HG02852 (cell line): ENCODE data around the gene NIPA2.

Experiments used
- ATAC-seq: cut with Tn5 transposase; IDR thresholded peaks from one replicate; pipeline ENCODE4 v1.9.1; 2021; ENCODE audit warnings: mild to moderate bottlenecking, moderate library complexity; ENCODE audit not compliant: unreplicated experiment

The NIPA2 gene

DNA sequence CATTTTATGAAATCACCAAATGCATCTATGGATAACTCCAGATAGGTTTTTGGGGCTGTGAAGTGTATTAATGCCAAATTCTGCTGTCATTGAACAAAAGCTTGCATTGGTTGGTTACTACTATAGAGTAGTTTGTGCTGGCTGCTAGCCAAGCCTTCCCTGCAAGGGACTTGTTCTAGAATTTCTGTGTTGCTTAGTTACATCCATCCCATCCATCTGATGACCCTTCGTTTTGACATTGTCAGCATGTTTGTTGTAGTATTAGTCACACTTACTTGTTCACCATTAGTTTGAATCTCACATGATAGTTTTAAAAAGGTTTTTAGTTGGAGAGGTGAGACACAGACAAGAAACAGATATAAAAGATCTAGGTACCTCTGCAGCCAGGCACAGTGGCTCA, 7.0 kb upstream of the NIPA2 start:
- ATAC-seq, result no peak

DNA sequence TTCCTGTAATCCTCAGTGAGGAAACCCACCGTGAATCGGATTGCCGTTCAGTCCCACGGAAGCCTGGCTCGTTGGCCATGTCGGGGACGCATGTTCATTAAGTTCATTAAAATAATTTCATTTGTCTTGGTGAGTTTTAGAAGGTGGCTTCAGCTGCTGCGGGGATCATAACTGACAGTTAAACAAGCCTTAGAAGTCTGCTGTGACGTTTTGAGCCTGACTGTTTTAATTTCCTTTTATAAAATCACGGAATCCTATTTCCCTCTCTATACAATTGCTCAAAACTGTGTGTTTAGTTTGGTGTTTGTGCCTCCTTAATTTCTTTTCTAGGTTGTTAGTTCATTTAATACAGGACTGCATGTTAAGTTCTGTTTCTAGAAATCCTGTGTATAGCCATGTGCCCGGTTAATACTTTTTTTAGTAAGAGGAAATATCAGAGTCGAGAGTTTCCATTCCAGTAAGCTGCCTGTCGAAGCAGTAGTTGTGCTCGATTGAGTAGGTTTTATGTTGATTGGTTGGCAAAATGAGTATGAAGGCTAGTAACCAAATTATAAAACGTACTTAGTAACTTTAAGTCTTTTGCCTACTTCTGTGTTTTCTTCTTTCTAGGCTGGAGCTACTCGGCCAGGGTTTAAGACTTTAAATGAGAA, 705 bp downstream of the NIPA2 start:
- ATAC-seq, result no peak

DNA sequence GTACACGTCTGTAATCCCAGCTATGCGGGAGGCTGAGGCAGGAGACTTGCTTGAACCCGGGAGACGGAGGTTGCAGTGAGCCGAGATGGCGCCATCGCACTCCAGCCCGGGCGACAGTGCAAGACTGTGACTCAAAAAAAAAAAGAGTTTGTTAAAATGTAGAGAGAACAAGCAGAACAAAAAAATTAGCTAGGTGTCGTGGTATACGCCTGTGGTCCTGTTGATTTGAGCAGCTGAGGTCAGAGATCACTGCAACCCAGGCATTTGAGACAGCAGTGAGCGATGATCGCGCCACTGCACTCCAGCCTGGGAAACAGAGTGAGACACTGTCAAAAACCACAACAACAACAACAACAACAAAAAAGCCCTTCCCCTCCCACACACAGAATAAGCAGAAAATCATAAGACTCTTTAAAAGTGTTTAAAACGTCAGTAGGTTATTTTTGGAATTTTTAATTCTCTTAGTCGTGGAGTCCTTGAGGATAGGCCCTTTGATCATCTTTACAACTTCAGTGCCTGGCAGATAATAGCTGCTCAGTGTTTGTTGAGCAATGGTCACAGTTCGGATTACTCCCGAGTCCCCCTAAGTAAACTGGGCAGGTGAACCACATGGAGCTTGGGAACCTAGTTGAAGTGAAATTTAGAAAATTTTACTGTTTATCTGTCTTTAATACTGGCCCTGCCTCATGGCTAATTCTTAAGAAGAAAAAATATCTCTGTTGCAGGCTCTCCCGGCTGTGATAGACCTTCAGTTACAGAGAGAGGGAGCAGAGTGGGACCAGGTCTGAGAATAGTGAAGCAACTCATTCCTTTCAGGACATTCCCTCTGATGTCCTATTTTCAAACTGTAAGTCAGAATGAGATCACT, 6.2 kb downstream of the NIPA2 start:
- no peak for ATAC-seq

- ATAC-seq, result no peak
Measured at GRCh38 chr15:22845289-22845900, 6.9 kb downstream of the NIPA2 start.

- ATAC-seq, result no peak
Measured at GRCh38 chr15:22846073-22846472, 7.6 kb downstream of the NIPA2 start.

GRCh38 chr15:22850055-22850454, 11.6 kb downstream of the NIPA2 start:
- ATAC-seq, result no peak

- ATAC-seq, result no peak
Measured at GRCh38 chr15:22851513-22851912, 13.0 kb downstream of the NIPA2 start.

DNA sequence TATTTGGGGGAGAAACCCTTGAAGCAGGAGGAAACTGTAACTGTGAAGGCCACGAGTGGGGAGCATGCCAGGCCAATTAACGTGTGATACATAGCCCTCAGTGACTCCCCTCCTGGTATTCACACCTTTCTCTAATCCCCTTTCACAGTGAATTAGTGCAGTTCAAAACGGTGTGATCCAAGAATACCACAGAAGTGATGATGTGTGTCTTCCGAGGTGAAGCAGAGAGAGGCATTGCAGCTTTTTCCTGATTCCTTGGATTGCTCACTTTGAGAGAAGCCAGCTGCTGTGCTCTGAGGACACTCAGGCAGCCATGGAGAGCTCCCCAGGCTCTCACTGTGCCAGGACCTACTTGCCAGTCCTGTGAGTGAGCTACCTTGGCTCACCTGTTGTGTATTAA, 17.3 kb downstream of the NIPA2 start:
- ATAC-seq, result no peak

DNA sequence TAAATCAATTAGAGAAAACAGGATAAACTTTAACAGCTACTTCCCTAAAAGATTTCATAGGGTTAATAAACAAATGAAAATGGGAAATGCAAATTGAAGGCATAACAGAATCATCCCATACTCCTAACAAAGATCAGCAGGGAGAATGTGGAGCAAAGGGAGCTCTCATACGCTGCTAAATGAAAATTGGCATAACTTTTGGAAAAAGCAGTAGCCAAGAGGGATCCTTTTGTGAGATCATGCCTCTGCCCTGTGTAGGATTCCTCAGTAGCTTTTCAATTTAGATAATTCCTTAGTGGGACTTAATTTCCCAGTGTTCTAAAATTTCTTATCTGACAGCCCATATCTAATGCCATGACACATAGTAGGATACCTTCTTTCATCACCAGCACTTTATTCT, 18.2 kb downstream of the NIPA2 start:
- no peak for ATAC-seq

DNA sequence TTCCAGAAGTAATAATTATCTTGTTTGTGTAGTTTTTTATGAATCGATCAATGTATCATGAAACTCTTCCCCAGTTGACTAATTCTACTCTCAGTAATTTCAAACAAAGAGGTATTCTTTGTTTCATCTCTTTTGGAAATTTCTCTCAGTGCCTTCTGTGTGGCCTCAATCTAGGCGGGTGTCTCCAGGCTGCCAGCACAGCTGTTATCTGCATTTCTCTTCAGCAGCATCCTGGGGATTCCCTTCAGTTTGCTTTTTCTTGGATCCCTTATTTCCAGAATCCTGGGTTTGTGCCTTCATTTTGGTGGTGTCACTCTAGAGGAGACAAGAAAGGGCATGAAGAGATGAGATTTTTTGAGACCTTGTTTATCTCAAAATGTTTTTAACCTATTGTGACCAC, 22.7 kb downstream of the NIPA2 start:
- ATAC-seq, result no peak

- ATAC-seq, result no peak
Measured at GRCh38 chr15:22863356-22863755, 24.9 kb downstream of the NIPA2 start.

DNA sequence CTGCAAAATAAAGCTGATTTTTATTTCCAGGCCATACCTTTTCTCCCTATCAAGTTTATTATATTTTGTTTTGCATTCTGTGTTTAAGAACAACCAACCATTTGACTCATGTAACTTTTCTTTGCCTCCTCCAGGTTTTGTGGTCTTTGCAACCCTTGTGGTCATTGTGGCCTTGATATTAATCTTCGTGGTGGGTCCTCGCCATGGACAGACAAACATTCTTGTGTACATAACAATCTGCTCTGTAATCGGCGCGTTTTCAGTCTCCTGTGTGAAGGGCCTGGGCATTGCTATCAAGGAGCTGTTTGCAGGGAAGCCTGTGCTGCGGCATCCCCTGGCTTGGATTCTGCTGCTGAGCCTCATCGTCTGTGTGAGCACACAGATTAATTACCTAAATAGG, 27.6 kb downstream of the NIPA2 start:
- ATAC-seq, result no peak

DNA sequence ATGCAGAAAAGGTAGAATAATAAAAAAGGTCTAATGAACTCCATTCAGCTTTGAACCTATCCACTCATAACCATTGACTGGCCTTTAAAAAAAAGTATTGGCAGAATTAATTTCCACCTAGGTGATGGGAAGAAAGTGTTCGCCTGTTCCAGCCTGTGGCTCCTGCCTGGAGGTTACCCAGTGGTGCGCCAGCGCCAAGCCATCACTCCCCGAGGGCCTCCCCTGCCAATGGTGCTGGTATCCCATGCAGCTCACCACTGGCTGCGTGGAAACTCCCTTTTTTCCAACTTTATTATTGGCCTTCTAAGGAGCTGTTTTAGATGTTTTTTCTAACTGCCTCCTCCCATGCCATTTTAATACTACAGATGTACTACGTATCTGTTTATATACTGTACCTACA, 29.4 kb downstream of the NIPA2 start:
- no peak for ATAC-seq

- ATAC-seq, result no peak
Measured at GRCh38 chr15:22868495-22868894, 30.0 kb downstream of the NIPA2 start.

- ATAC-seq, result no peak
Measured at GRCh38 chr15:22868928-22869327, 30.5 kb downstream of the NIPA2 start.

- ATAC-seq, result no peak
Measured at GRCh38 chr15:22869856-22870255, 31.4 kb downstream of the NIPA2 start.

GRCh38 chr15:22870865-22871264, 32.4 kb downstream of the NIPA2 start:
- no peak for ATAC-seq

DNA sequence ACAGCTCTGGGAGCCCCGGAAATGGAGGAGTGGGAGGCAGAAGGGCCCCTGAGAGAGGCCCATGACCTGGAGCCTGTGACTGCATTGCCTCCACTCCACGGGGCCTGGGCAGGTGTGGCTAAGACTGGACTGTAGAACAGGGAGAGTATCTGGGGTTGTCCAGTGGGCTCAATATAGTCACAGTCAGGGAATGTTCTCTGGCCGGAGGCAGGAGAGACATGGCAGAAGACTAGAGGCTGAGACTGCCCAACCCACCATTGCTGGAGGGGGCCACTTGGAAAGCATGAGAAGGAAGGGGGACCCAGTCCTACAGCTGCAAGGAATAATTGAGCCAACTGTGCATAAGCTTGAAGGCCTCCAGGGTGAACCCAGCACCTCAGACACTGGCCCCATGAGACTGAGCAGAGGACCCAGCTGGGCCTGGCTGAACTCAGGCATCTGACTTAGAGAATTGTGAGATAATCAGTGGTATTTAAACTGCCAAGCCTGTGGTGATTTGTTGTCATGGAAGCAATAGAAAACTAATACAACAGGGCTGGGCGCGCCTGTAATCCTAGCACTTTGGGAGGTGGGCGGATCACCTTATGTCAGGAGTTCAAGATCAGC, 33.1 kb downstream of the NIPA2 start:
- no peak for ATAC-seq

GRCh38 chr15:22872936-22873701, 34.7 kb downstream of the NIPA2 start:
- no peak for ATAC-seq

DNA sequence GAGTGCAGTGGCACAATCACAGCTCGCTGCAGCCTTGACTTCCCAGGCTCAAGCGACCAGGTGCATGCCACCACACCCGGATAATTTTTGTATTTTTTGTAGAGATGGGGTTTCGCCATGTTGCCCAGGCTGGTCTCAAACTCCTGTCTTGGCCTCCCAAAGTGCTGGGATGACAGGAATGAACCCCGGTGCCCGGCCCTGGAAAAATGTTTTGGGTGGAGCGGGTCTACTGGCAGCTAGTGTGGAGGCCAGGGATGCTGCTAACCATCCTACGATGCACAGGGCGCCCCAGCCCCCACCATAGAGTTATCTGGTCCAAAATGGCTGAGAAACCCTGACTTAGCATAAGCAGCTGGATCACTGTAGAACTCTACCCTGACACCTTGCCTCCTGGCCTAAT, 35.4 kb downstream of the NIPA2 start:
- ATAC-seq, result no peak

GRCh38 chr15:22874256-22874655, 35.8 kb downstream of the NIPA2 start:
- no peak for ATAC-seq
